MV-4-11 (cell line): ENCODE results near the gene PLB1.
"Not testable (repeated sequence)": the region's sequence is repeated elsewhere in the genome, so short reads cannot be mapped to it uniquely, and the experiment has no call there.

Experiments
- DNase-seq: peaks from one replicate; lab custom pipeline; 2025; lab: John Stamatoyannopoulos, UW

PLB1 gene

GRCh38 chr2:28648671-28649395 lies 153.0 kb downstream of the PLB1 start:
- DNase-seq: no peak

- no peak for DNase-seq
Observed at GRCh38 chr2:28649481-28650265, 153.8 kb downstream of the PLB1 start.

- no peak for DNase-seq
Observed at GRCh38 chr2:28650266-28650584, 154.4 kb downstream of the PLB1 start.

GRCh38 chr2:28652217-28652616 lies 156.4 kb downstream of the PLB1 start:
- no peak for DNase-seq

- no peak for DNase-seq
Observed at GRCh38 chr2:28653892-28654662, 158.2 kb downstream of the PLB1 start.

- DNase-seq: no peak
Observed at GRCh38 chr2:28654663-28655320, 158.9 kb downstream of the PLB1 start.

GRCh38 chr2:28656937-28657615 lies 161.2 kb downstream of the PLB1 start:
- no peak for DNase-seq

- no peak for DNase-seq
Observed at GRCh38 chr2:28658369-28658768, 162.5 kb downstream of the PLB1 start.

GRCh38 chr2:28659127-28659526 lies 163.3 kb downstream of the PLB1 start:
- no peak for DNase-seq

- DNase-seq: no peak
Observed at GRCh38 chr2:28661589-28662001, 165.7 kb downstream of the PLB1 start.

- DNase-seq: no peak
Observed at GRCh38 chr2:28662044-28662443, 166.2 kb downstream of the PLB1 start.

GRCh38 chr2:28662468-28663181 lies 166.8 kb downstream of the PLB1 start:
- no peak for DNase-seq

GRCh38 chr2:28663359-28663758 lies 167.5 kb downstream of the PLB1 start:
- DNase-seq: no peak

- DNase-seq: no peak
Observed at GRCh38 chr2:28664120-28664842, 168.4 kb downstream of the PLB1 start.

- DNase-seq: no peak
Observed at GRCh38 chr2:28665041-28665704, 169.3 kb downstream of the PLB1 start.

GRCh38 chr2:28665811-28666377 lies 170.0 kb downstream of the PLB1 start:
- not testable (repeated sequence) for DNase-seq

- no peak for DNase-seq
Observed at GRCh38 chr2:28666496-28667184, 170.8 kb downstream of the PLB1 start.

- DNase-seq: no peak
Observed at GRCh38 chr2:28667261-28667660, 171.4 kb downstream of the PLB1 start.
